Lung microvascular endothelial cell (primary cell): Measurements from ENCODE around the gene WDR45B. TPM values are rescaled to one million over a fixed set of nuclear protein-coding genes. Genes with fewer than 3 reads are reported as not detected.

Experiments used
- DNase-seq, 2 donors: peaks; one replicate each; pipeline versions ENCODE4 v3.0.0 to v3.0.0-alpha.2; 2010; ENCODE audit warnings: low read depth in 2 of 2
- total RNA-seq: library from RNA; depleted of rRNA; stranded (reverse); fragments of >200 nt; gene quantifications from 2 replicates; pipeline ENCODE4 v1.2.1, GENCODE V29; 2014

WDR45B gene
- total RNA-seq = 50.8 and 69.8 TPM in 2 replicates

GRCh38 chr17:82648165-82648668, at the start of gene WDR45B:
Gene WDR45B, minus strand, starts transcription at chr17:82648444. Its CDS starts 104 bp downstream, at chr17:82648340.
- DNase-seq = peak; percentile 99

GRCh38 chr17:82697808-82698064, 49.5 kb upstream of the WDR45B start:
- DNase-seq = no peak

GRCh38 chr17:82696916-82697807, 48.9 kb upstream of the WDR45B start:
- DNase-seq = no peak

GRCh38 chr17:82696259-82696658, 48.0 kb upstream of the WDR45B start:
- no peak for DNase-seq

GRCh38 chr17:82694647-82695046, 46.4 kb upstream of the WDR45B start:
- DNase-seq = no peak

GRCh38 chr17:82693168-82693867, 45.1 kb upstream of the WDR45B start:
- no peak for DNase-seq

GRCh38 chr17:82692268-82692667, 44.0 kb upstream of the WDR45B start:
- DNase-seq = no peak

GRCh38 chr17:82691714-82692113, 43.5 kb upstream of the WDR45B start:
- no peak for DNase-seq

- no peak for DNase-seq
Measured at GRCh38 chr17:82690786-82691489, 42.7 kb upstream of the WDR45B start.

GRCh38 chr17:82689077-82689476, 40.8 kb upstream of the WDR45B start:
- no peak for DNase-seq

GRCh38 chr17:82687871-82688270, 39.6 kb upstream of the WDR45B start:
- no peak for DNase-seq

GRCh38 chr17:82687375-82687861, 39.2 kb upstream of the WDR45B start:
- DNase-seq = no peak

- no peak for DNase-seq
Measured at GRCh38 chr17:82686366-82687324, 38.4 kb upstream of the WDR45B start.

- no peak for DNase-seq
Measured at GRCh38 chr17:82685291-82685690, 37.0 kb upstream of the WDR45B start.

GRCh38 chr17:82684228-82684841, 36.1 kb upstream of the WDR45B start:
- DNase-seq = no peak

GRCh38 chr17:82683534-82683933, 35.3 kb upstream of the WDR45B start:
- no peak for DNase-seq

GRCh38 chr17:82681547-82681946, 33.3 kb upstream of the WDR45B start:
- DNase-seq = no peak

GRCh38 chr17:82679586-82680465, 31.6 kb upstream of the WDR45B start:
- no peak for DNase-seq

GRCh38 chr17:82678265-82678891, 30.1 kb upstream of the WDR45B start:
- no peak for DNase-seq
